ENCODE measurements around the gene HSPG2. TPM values are rescaled to one million over a fixed set of nuclear protein-coding genes. Genes with fewer than 3 reads are reported as not detected.

Gene HSPG2
- total RNA-seq, 6 experiments from 2014 or later, result 275 to 430 (median 297) TPM

DNA sequence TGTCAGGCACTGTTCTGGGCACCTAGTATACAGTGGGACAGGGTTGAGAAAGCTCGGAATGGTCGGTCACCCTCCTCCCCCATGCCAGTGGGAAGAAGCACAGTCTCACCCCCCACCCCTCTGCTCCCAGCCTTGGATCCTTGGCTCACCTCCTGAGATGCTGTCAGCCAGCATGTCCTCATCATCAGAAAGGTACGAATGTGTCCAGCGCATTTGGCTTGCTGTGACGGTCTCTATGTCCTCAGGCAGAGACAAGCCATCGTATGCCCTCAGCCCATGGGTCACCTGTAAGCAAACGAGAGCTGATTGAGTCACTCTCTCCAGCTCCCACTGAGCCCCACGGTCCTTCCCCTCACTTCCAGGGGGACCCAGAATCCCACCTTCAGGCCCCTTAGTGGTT is 41.1 kb downstream of the HSPG2 start:
- Mint-ChIP-seq H3K27me3 (ENCODE audit: insufficient read depth) (peaks cover 8% of the 10 kb centered on the region), H3K36me3 (ENCODE audit: low read depth) (peaks cover 12% of the 10 kb centered on the region), H3K9me3 (no peaks in the 10 kb centered on the region), H3K4me3 (no peak overlapping the region), H3K4me1 (ENCODE audit: low read depth) (peaks cover 44% of the 10 kb centered on the region), H3K27ac (peak overlapping the region; percentile 69)
- TF ChIP-seq, protein P1, sequence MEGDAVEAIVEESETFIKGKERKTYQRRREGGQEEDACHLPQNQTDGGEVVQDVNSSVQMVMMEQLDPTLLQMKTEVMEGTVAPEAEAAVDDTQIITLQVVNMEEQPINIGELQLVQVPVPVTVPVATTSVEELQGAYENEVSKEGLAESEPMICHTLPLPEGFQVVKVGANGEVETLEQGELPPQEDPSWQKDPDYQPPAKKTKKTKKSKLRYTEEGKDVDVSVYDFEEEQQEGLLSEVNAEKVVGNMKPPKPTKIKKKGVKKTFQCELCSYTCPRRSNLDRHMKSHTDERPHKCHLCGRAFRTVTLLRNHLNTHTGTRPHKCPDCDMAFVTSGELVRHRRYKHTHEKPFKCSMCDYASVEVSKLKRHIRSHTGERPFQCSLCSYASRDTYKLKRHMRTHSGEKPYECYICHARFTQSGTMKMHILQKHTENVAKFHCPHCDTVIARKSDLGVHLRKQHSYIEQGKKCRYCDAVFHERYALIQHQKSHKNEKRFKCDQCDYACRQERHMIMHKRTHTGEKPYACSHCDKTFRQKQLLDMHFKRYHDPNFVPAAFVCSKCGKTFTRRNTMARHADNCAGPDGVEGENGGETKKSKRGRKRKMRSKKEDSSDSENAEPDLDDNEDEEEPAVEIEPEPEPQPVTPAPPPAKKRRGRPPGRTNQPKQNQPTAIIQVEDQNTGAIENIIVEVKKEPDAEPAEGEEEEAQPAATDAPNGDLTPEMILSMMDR (IDR thresholded peaks at IDR 0.05), result no peak
- DNase-seq, result no peak

DNA sequence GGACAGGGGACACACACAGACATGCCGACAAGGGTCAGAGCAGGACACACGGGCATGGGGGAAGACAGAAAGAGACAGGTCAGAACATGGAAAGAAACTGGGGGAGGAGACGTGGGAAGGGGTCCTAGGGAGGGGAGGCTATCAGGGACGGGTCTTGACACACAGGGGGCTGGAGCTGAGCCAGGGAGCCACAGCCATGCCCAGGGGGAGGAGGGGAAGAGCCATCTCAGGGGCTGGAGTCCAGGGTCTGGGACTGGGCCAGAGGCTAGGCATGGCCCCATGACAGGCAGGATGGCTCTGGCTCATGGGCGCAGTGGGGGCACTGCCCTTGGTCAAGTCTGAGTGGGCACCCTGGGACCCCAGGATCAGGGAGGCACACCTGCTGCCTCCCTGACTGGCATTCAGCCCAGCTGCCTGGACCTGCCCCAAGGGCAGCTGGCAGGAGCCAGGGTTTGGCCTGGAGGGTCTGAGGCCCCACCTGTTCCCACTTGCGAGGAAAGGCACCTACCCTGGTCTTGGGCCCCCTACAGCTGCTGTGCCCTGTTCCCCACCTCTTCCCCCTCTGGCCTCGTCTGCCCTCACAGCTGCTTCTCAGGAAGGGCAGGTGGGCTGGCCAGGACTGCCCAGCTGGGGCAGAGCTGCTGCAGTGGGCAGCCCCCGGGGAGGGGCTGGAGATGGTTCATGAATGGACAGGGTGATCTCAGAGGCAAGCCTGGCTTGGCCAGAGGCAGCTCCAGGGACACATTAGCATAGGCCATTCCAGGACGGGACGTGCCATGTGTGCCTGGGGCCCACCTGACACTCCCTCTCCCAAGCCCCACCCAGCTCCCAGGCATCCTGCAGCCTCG is 42.9 kb downstream of the HSPG2 start:
- peaks cover 14% of the 10 kb centered on the region for H3K36me3 Mint-ChIP-seq (ENCODE audit: low read depth)
- DNase-seq, result no peak
- no peak overlapping the region for H3K4me3 Mint-ChIP-seq
- H3K27me3 Mint-ChIP-seq (ENCODE audit: insufficient read depth), result peaks cover 6% of the 10 kb centered on the region
- no peaks in the 10 kb centered on the region for H3K9me3 Mint-ChIP-seq
- TF ChIP-seq, protein P1 (IDR thresholded peaks at IDR 0.05), result no peak
- peak overlapping the region; percentile 42; the same call in 1 of the 2 replicates for H3K27ac Mint-ChIP-seq
- peaks cover 27% of the 10 kb centered on the region for H3K4me1 Mint-ChIP-seq (ENCODE audit: low read depth)

DNA sequence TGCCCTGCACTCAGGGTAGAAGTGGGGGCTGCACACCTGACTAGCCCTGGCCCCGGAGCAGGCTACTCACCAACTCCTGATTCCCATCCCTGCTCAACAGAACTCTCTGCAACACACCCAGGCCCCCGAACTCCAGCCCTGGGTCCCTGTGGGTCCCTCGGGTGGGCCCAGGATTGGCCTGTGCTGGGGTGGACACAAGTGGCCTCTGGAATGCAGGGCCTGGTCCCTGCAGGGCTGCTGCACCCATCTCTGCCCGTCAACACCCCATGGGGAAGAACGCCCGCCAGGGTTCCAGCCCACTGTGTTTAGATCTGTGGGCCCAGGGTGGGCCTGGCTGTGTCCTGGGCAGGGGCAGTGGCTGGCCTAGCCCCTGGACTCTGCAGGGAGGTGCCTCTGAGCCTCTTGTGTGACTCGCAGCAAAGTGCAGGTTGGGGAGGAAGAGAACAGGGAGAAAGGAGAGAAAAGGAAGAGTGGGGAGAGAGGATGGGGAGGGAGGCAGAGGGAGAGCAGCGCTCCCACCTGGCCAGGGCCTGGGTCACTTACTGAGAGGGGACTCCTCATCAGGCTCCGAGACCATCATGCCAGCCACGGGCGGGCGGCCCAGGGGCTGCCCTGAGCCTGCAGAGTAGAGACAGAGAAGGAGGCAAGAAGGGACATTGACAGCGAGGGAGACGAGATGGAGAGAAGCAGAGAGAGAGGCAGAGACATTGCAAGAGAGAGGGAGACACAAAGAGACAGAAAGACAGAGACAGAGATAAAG is 43.9 kb downstream of the HSPG2 start:
- Mint-ChIP-seq H3K27ac (peak overlapping the region; percentile 42; the same call in 1 of the 2 replicates), H3K9me3 (no peaks in the 10 kb centered on the region)
- DNase-seq, result no peak

DNA sequence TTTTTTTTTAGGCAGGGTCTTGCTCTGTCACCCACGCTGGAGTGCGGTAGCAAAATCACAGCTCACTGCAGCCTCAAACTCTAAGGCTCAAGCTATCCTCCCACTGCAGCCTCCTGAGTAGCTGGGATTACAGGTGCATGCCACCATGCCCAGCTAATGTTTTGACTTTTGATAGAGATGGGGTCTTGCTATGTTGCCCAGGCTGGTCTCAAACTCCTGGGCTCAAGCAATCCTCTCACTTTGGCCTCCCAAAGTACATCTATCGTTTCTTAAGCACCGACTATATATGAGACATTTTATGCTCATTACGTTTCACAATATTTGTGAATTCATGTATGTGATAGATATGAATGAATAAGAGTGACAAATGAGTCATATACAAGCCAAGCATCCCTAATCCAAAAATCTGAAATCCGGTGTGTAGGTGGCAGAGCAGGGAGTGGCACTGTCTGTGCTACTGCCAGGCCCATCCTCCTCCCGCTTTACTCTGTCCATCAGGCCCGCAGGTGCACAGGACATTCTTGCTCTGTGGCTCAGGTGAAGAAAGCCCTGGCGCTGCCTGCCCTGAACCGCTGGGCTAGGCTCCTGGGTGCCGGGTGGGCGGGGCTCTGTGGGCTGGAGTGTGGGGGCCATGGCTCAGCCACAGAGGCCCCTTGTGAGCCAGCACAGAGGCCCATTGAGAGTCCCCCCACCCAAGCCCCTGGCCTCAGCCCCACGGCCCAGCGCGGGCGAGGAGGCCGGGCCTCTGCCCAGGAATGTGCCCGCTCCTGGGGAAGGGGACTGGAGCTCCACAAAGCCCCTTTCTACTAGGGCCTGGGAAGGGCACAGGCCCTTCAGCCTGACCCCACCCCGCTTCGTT is 45.3 kb downstream of the HSPG2 start:
- peaks cover 3% of the 10 kb centered on the region for H3K4me1 Mint-ChIP-seq (ENCODE audit: low read depth)
- H3K36me3 Mint-ChIP-seq (ENCODE audit: low read depth), result peaks cover 5% of the 10 kb centered on the region; the same call in 1 of the 2 replicates
- H3K9me3 Mint-ChIP-seq, result no peaks in the 10 kb centered on the region
- H3K27me3 Mint-ChIP-seq (ENCODE audit: insufficient read depth), result peaks cover 6% of the 10 kb centered on the region
- H3K4me3 Mint-ChIP-seq, result no peak overlapping the region
- no peak overlapping the region for H3K27ac Mint-ChIP-seq
- DNase-seq, result no peak
- TF ChIP-seq, protein P1 (IDR thresholded peaks at IDR 0.05), result no peak

More for the DNA sequence above, 43.9 kb downstream of the HSPG2 start:
- TF ChIP-seq, protein P1 (IDR thresholded peaks at IDR 0.05), result no peak
- Mint-ChIP-seq H3K4me3 (no peak overlapping the region), H3K4me1 (ENCODE audit: low read depth) (peaks cover 16% of the 10 kb centered on the region), H3K36me3 (ENCODE audit: low read depth) (peaks cover 10% of the 10 kb centered on the region), H3K27me3 (ENCODE audit: insufficient read depth) (peaks cover 6% of the 10 kb centered on the region)

DNA sequence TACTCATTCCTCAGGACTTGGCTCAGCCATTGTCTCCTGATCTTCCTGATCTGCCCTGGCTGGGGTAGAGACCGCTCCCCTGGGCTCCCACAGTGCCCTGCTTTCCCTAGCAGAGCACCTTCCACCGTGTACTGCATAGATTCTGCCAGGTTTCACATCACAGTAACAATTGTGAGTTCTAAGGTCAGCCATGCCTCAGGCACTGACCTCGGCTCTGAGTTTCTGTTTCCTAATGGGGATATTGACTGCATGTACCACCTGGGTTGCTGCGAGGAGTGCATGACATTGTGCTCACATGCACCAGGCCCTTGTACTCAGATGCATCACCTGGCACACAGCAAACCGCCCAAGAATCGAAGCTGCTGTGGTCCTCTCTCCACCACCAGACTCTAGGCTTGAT is 46.0 kb downstream of the HSPG2 start:
- Mint-ChIP-seq H3K27me3 (ENCODE audit: insufficient read depth) (peaks cover 4% of the 10 kb centered on the region), H3K9me3 (no peaks in the 10 kb centered on the region), H3K4me1 (ENCODE audit: low read depth) (no peaks in the 10 kb centered on the region), H3K4me3 (no peak overlapping the region), H3K27ac (no peak overlapping the region; the same call in 1 of the 2 replicates), H3K36me3 (ENCODE audit: low read depth) (peaks cover 12% of the 10 kb centered on the region; the same call in 1 of the 2 replicates)
- TF ChIP-seq, protein P1 (IDR thresholded peaks at IDR 0.05), result no peak
- DNase-seq, result no peak

Data from HFFc6 (cell line).